ENCODE data around the gene ZNF536. TPM values are rescaled to one million over a fixed set of nuclear protein-coding genes. Genes with fewer than 3 reads are reported as not detected.

The ZNF536 gene
- total RNA-seq, 1 experiment from 2014 or later: not detected

- POLR2A ChIA-PET (ENCODE audit: unreplicated experiment): no interaction called here
- no peaks in the 10 kb centered on the region for H3K79me2 ChIP-seq (ENCODE audit: low read depth)
- intact Hi-C loops (cut with micrococcal nuclease; ENCODE audit: unreplicated experiment): no loop called here
- no peak for DNase-seq
- TF ChIP-seq EZH2 (IDR thresholded peaks at IDR 0.05; ENCODE audit: low read depth) (no peak), CTCF (conservative IDR thresholded peaks at IDR 0.05) (no peak)
- CTCF ChIA-PET: no interaction called here
- H3K4me3 ChIP-seq: no peak overlapping the region
- peaks cover 89% of the 10 kb centered on the region for H3K27me3 ChIP-seq (ENCODE audit: insufficient read depth, low read depth)
- H3K9me3 ChIP-seq (ENCODE audit: insufficient read depth, low read depth): no peaks in the 10 kb centered on the region
- H2AFZ ChIP-seq: no peak overlapping the region
- H3K4me1 ChIP-seq (replicated peaks; ENCODE audit: insufficient read depth): no peaks in the 10 kb centered on the region
- no peaks in the 10 kb centered on the region for H3F3A ChIP-seq (ENCODE audit: insufficient read depth, low read depth)
- no peak overlapping the region for H3K4me2 ChIP-seq
- H3K27ac ChIP-seq: no peak overlapping the region
- no peaks in the 10 kb centered on the region for H3K36me3 ChIP-seq (ENCODE audit: low read depth)
- H4K20me1 ChIP-seq (ENCODE audit: insufficient read depth): no peaks in the 10 kb centered on the region
- H3K9me2 ChIP-seq (ENCODE audit: insufficient read depth): no peaks in the 10 kb centered on the region
- no TSS peak for BruUV-seq (replicated peaks)
Observed at GRCh38 chr19:30362156-30362754, 9.9 kb upstream of the ZNF536 start.

- Histone ChIP-seq H2AFZ (no peak overlapping the region), H4K20me1 (ENCODE audit: insufficient read depth) (no peaks in the 10 kb centered on the region), H3K27ac (no peak overlapping the region), H3K4me3 (no peak overlapping the region), H3K9me3 (ENCODE audit: insufficient read depth, low read depth) (no peaks in the 10 kb centered on the region), H3K4me2 (no peak overlapping the region), H3K79me2 (ENCODE audit: low read depth) (no peaks in the 10 kb centered on the region), H3K9me2 (ENCODE audit: insufficient read depth) (no peaks in the 10 kb centered on the region), H3K36me3 (ENCODE audit: low read depth) (no peaks in the 10 kb centered on the region), H3K4me1 (replicated peaks; ENCODE audit: insufficient read depth) (no peaks in the 10 kb centered on the region), H3K27me3 (ENCODE audit: insufficient read depth, low read depth) (peaks cover 89% of the 10 kb centered on the region), H3F3A (ENCODE audit: insufficient read depth, low read depth) (no peaks in the 10 kb centered on the region)
- TF ChIP-seq CTCF (conservative IDR thresholded peaks at IDR 0.05) (no peak), EZH2 (IDR thresholded peaks at IDR 0.05; ENCODE audit: low read depth) (no peak)
- intact Hi-C loops (cut with micrococcal nuclease; ENCODE audit: unreplicated experiment): no loop called here
- no TSS peak for BruUV-seq (replicated peaks)
- ChIA-PET CTCF (no interaction called here), POLR2A (ENCODE audit: unreplicated experiment) (no interaction called here)
- DNase-seq: no peak
Observed at GRCh38 chr19:30363073-30363472, 9.1 kb upstream of the ZNF536 start.

- H3K4me1 ChIP-seq (replicated peaks; ENCODE audit: insufficient read depth): no peaks in the 10 kb centered on the region
- intact Hi-C loops (cut with micrococcal nuclease; ENCODE audit: unreplicated experiment): no loop called here
- no peak overlapping the region for H3K27ac ChIP-seq
- CTCF ChIA-PET: no interaction called here
- no peak overlapping the region for H2AFZ ChIP-seq
- H3K27me3 ChIP-seq (ENCODE audit: insufficient read depth, low read depth): peaks cover 88% of the 10 kb centered on the region
- H3K79me2 ChIP-seq (ENCODE audit: low read depth): no peaks in the 10 kb centered on the region
- H3K4me3 ChIP-seq: no peak overlapping the region
- H3F3A ChIP-seq (ENCODE audit: insufficient read depth, low read depth): no peaks in the 10 kb centered on the region
- no peaks in the 10 kb centered on the region for H3K9me2 ChIP-seq (ENCODE audit: insufficient read depth)
- H4K20me1 ChIP-seq (ENCODE audit: insufficient read depth): no peaks in the 10 kb centered on the region
- H3K9me3 ChIP-seq (ENCODE audit: insufficient read depth, low read depth): no peaks in the 10 kb centered on the region
- no peaks in the 10 kb centered on the region for H3K36me3 ChIP-seq (ENCODE audit: low read depth)
- TF ChIP-seq EZH2 (IDR thresholded peaks at IDR 0.05; ENCODE audit: low read depth) (no peak), CTCF (conservative IDR thresholded peaks at IDR 0.05) (no peak)
- H3K4me2 ChIP-seq: no peak overlapping the region
- BruUV-seq (replicated peaks): no TSS peak
- POLR2A ChIA-PET (ENCODE audit: unreplicated experiment): no interaction called here
- DNase-seq: no peak
Observed at GRCh38 chr19:30364866-30365800, 7.1 kb upstream of the ZNF536 start.
